Stimulated activated CD4-positive, alpha-beta T cell treated with anti-CD3 and anti-CD28 coated beads, Interleukin-4, amount 100 ng/mL, for 4 hours (primary cell): ENCODE results near the gene UBAP1L.
"Not testable (repeated sequence)": the region's sequence is repeated elsewhere in the genome, so short reads cannot be mapped to it uniquely, and the experiment has no call there.

Experiments
- DNase-seq, 2 experiments: peaks; one replicate each; pipeline ENCODE4 v3.0.0-alpha.2; 2020

The UBAP1L gene

GRCh38 chr15:65062061-65062460, 52.9 kb downstream of the UBAP1L start:
- DNase-seq, result no peak

- no peak for DNase-seq
These were observed 54.2 kb downstream of the UBAP1L start for GRCh38 chr15:65060641-65061397.

- no peak for DNase-seq
These were observed 54.9 kb downstream of the UBAP1L start for GRCh38 chr15:65059931-65060596.

- no peak for DNase-seq
These were observed 55.6 kb downstream of the UBAP1L start for GRCh38 chr15:65059369-65059750.

- no peak for DNase-seq
These were observed 56.3 kb downstream of the UBAP1L start for GRCh38 chr15:65058394-65059368.

GRCh38 chr15:65057549-65057940, 57.5 kb downstream of the UBAP1L start:
- DNase-seq, result no peak

GRCh38 chr15:65056868-65057548, 58.0 kb downstream of the UBAP1L start:
- no peak for DNase-seq

DNA sequence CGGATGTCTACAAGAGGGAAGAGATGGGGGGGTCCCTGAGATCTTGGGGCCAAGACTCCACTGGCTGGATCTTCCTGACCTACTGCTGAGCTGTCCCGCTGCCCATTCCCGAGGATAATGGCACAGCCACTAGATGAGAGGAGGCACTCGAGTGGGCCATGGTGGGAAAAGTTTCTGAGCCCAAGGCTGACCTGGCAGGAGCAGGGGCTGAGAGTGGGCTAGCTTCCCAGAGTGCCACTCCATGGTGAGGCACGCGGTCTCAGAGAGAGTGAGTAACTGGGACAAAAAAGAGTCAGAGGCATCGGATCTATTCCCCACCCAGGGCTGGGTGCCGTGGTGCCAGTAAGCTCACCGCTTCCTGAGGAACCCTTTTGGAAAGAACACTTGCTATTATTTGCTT, 58.9 kb downstream of the UBAP1L start:
- DNase-seq, result no peak

DNA sequence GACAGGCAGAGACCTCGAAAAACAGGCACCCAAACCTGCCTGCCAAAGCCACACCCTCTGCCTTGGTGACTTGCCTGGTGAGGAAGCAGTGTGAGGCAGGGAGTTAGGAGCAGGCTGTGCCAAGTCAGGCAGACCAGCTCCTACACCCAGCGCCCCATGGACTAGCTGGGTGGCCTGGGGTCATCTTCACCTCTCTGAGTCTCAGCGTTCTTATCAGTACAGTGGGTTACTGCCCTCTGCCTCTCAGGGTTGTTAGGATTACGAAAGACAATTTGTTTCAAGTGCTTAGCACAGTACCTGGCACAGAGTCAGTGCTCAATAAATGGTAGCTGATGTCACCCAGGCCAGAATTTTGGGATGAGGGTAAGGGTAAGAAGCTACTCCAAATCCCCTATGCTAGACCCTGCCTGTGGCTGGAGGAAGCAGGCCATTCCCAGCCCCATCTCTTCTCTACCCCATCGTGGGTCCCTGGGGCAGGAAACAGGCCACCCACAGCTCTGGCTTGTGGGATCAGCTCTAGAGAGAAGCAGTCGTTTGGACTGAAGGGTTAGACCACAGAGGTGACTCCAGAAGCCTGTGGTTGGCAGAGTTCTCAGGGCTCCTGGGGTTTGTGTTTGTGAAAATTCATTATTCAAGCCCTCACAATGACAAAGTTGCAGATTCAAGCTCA, 59.7 kb downstream of the UBAP1L start:
- no peak for DNase-seq

DNA sequence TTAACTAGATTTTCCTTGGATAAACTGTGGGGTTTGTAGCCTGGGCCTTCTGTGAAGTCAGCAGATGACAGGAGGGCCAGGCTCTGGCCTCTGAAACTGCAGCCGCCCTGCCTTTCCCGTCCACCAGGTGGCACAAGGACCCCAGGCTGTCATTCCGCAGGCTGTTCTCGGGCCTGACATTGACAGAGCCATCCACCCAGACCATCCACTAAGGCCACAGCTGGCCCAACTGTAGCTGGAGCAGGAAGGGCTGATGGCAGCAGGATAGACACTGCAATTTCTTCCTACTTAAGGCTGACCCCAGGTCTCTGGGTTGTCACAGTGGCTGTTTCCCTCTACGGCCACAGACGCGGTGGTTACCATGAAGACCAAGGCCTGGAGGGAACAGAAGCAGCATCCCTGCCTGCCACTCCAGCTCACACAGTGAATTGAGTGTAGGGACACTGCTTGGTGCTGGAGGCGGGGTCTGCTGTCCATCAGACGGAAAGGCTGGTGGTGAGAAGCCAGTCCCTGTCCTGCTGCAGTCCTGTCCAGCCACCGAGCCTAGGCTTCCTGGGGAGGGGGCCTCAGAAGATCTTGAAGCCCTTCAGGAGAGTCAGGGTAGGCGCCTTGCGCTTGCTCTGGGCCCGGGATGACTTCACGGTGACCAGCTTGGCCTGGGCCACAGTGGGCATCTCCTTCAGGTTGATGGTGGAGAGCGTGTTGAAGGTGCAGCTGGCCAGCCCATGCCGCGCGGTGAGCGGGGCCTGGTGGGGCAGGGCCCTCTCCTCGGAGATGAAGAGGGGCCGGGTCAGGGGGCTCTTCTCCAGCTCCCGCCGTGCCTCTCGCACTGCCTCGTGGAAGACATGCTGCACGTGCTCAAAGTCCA, 60.4 kb downstream of the UBAP1L start:
- peak; percentile 15 to 42 for DNase-seq

GRCh38 chr15:65052956-65053355, 62.0 kb downstream of the UBAP1L start:
- no peak for DNase-seq

- no peak for DNase-seq
These were observed 63.7 kb downstream of the UBAP1L start for GRCh38 chr15:65051266-65051665.

DNA sequence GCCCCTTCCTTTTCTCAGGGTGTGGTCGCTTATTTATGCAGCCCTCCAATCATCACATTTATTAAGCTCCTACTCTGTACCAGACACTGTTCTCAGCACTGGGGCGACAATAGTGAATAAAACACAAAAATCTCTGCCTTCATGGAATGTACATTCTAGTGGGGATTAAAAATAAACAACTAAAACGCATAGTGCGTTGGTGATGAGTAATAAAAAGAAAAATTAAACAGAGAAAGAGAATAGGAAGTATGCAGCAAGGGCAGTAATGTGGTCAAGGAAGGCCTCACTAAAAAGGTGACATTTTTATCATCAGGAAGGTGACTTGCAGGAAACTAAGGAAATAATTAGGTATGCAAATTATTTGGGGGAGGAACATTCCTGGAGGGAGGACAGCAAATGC, 64.7 kb downstream of the UBAP1L start:
- DNase-seq, result no peak

GRCh38 chr15:65049418-65049840, 65.6 kb downstream of the UBAP1L start:
- peak; percentile 87 to 90 for DNase-seq

DNA sequence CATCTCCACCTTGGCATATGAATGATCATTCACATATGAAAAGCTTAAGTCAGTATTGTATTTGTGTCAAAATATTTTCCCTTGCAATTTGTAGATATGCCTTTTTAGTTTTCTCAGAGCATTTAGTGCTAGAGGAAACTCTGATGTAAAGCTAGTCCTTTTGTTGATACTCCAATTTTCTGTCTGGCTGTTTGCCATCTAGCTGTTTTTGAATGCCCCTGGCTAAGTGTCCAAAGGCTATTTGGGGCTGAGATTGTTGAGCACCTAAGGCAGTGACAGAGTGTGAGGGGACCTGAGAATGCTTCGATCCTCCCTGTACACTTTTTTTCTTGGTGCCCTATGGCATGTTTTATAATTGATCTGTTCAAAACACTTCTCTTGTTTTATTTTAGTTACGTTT, 66.8 kb downstream of the UBAP1L start:
- DNase-seq, result no peak

DNA sequence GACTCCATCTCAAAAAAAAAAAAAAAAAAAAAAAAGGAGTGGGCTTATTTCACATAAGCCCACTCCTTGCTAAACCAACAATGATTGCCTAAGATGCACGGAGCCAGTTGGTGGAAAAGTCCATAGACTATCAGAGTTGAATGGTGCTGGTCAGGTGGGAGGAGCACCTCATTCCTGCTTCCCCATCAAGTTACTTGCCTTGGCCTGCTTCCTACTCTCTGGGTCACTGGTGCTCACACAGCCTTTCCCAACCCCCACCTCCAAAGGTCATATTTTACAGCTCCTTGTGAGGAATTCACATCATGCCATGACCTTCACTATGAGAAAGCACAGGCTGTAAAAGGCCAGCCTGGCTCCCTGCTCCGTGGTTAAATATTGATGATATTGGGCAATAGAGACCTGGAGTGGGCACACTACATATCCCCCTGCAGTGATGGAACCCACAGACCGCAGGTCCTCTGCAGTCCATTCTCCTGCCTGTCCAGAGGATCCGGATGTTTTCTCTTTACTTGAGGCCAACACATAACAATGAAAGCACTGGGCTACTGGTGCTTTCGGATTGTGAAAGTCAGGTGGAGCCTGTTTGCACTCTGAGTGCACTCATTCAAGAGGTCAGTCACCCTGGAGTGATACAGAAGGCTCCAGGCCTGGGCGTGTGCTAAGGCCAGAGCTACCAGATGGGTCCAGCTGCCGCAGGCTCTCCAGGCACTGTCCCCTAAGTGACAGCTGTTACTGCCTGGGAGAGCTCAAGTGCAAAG, 70.1 kb downstream of the UBAP1L start, which contains the start of gene SLC51B:
Gene SLC51B, plus strand, starts transcription at position 664 of the 758 bp plus-strand sequence. CDS start 4,618 bp downstream, outside the sequence.
- no peak for DNase-seq

- not testable (repeated sequence) for DNase-seq
These were observed 70.8 kb downstream of the UBAP1L start for GRCh38 chr15:65044218-65044617.

DNA sequence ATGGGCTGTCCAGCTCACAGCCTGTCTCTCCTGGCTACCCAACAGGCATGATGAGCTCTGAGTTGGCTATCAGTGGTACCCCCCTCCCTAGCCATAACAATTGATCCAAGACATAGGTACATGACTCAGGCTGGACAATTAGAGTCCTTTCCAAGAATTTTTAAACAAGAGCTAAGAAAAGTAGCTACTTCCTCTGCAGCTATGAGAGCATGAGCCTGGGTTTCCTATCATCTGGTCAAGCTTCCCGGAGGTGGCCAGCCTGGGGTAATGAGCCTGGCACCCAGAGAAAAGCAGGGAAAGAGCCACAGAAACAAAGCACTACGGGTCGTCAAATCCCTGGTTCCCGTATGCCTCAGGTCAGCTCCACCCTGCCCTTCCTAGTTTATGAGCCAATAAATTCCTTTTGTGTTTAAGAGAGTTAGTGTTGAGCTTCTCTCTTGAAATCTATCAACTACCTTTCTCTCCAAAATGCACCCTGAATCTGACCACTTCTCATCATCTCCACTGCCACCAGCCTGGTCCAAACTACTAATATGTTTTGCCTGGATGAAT, 72.1 kb downstream of the UBAP1L start:
- DNase-seq, result no peak
